Upper lobe of left lung (tissue), 6 donors: Measurements from ENCODE around the gene CCDC51. TPM values are rescaled to one million over a fixed set of nuclear protein-coding genes. Genes with fewer than 3 reads are reported as not detected.

Experiments used
- ATAC-seq, 2 donors: fragments of 200-7000 bp; cut with Tn5 transposase; one replicate each; pipeline ENCODE4 v1.9.1; 2022; ENCODE audit warnings: mild to moderate bottlenecking in 2 of 2, moderate library complexity in 2 of 2; ENCODE audit not compliant: low FRiP score in 2 of 2
- DNase-seq, 2 donors: peaks; one replicate each; pipeline ENCODE4 v3.0.0-alpha.2; 2019 to 2020
- H3K27ac ChIP-seq, 4 donors: fragments of 200-600 bp; sonication (generic); one replicate each; pipeline ENCODE4 v1.5.1; 2016 to 2019
- H3K27me3 ChIP-seq, 4 donors: fragments of 200-600 bp; sonication (generic); one replicate each; pipeline ENCODE4 v1.5.1; 2017 to 2019
- H3K36me3 ChIP-seq, 4 donors: fragments of 200-600 bp; sonication (generic); one replicate each; pipeline ENCODE4 v1.5.1; 2016 to 2019
- H3K4me1 ChIP-seq, 4 donors: fragments of 200-600 bp; sonication (generic); one replicate each; pipeline ENCODE4 v1.5.1; 2018 to 2019
- H3K4me3 ChIP-seq, 4 donors: fragments of 200-600 bp; sonication (generic); one replicate each; pipeline ENCODE4 v1.5.1; 2017 to 2019; ENCODE audit warnings: mild to moderate bottlenecking in 2 of 4, moderate library complexity in 1 of 4
- H3K9me3 ChIP-seq, 4 donors: fragments of 200-600 bp; sonication (generic); one replicate each; pipeline ENCODE4 v1.5.1; 2018 to 2019
- CTCF ChIP-seq, 6 experiments: fragments of 450-650 bp in 4 of 6; fragments of 200-600 bp in 2 of 6; sonication (generic) in 2 of 6; IDR thresholded peaks; one replicate each; pipeline ENCODE4 v1.5.1; 2016 to 2019; ENCODE audit warnings: antibody characterized with exemption in 6 of 6
- EP300 ChIP-seq, 4 donors: sonication (generic); formaldehyde crosslinking; IDR thresholded peaks; one replicate each; pipeline ENCODE4 v1.5.1; 2017; ENCODE audit warnings: antibody characterized with exemption in 4 of 4, control low read depth in 2 of 4
- POLR2A ChIP-seq, 4 donors: fragments of 450-650 bp; IDR thresholded peaks; one replicate each; pipeline ENCODE4 v1.5.1; 2016 to 2017; ENCODE audit warnings: antibody characterized with exemption in 4 of 4, mild to moderate bottlenecking in 2 of 4
- POLR2AphosphoS5 ChIP-seq, 2 donors: sonication (generic); formaldehyde crosslinking; IDR thresholded peaks; one replicate each; pipeline ENCODE4 v1.5.1; 2017; ENCODE audit warnings: antibody characterized with exemption in 2 of 2
- WGBS, 2 donors: methylation state at CpG; one replicate each; pipeline ENCODE4 v1.1.5; 2017 to 2018; 5-methylcytosine and 5-hydroxymethylcytosine counted together
- total RNA-seq, 6 donors: library from RNA; depleted of rRNA in 4 of 6; stranded (reverse); fragments of >200 nt in 4 of 6; gene quantifications; one replicate each; pipeline versions ENCODE4 v1.1.0 to v1.2.1, GENCODE V29; 2016 to 2021
- donor health status: DM: no; HTN: no; CAD: no; lungs with moderate emphysema.
- donor health status: DM: no; HTN: yes; CAD: no; lungs with severe emphysema.

CCDC51 gene
- total RNA-seq, 6 donors from 2014 or later, result 6.3 to 18.2 (median 13.2) TPM

GRCh38 chr3:48427630-48427962 lies 12.3 kb downstream of the CCDC51 start:
- WGBS, 2 donors, result 74 to 77% methylated on average over 7 to 9 of the region's 9 CpGs
- peak overlapping the region; percentile 16 to 95 (median 79) for H3K27ac ChIP-seq
- no peaks in the 10 kb centered on the region for H3K27me3 ChIP-seq
- H3K4me3 ChIP-seq, result peak overlapping the region in 3 of 4 donors; percentile 1 to 93 (median 91)
- ATAC-seq (no peak), DNase-seq (no peak)
- TF ChIP-seq CTCF (IDR thresholded peaks at IDR 0.05) (no peak), POLR2A (IDR thresholded peaks at IDR 0.05) (no peak)
- H3K9me3 ChIP-seq, result no peaks in the 10 kb centered on the region
- H3K36me3 ChIP-seq, result peaks cover 0 to 10% (median 5%) of the 10 kb centered on the region in 4 donors
- H3K4me1 ChIP-seq, result peaks cover 29 to 52% (median 46%) of the 10 kb centered on the region in 4 donors

GRCh38 chr3:48426944-48427629 lies 12.8 kb downstream of the CCDC51 start:
- WGBS, 2 donors, result 48% methylated on average over 8 of the region's 8 CpGs
- Histone ChIP-seq H3K4me3 (peak overlapping the region in 3 of 4 donors; percentile 1 to 93 (median 91)), H3K4me1 (peaks cover 29 to 52% (median 46%) of the 10 kb centered on the region in 4 donors), H3K36me3 (peaks cover 0 to 5% (median 0%) of the 10 kb centered on the region in 4 donors), H3K27ac (peak overlapping the region; percentile 16 to 95 (median 79)), H3K9me3 (no peaks in the 10 kb centered on the region), H3K27me3 (no peaks in the 10 kb centered on the region)
- TF ChIP-seq POLR2A (IDR thresholded peaks at IDR 0.05), result no peak
- no peak for TF ChIP-seq EP300 (IDR thresholded peaks at IDR 0.05)
- TF ChIP-seq POLR2AphosphoS5 (IDR thresholded peaks at IDR 0.05), result no peak
- no peak for TF ChIP-seq CTCF (IDR thresholded peaks at IDR 0.05)
- DNase-seq (no peak), ATAC-seq (no peak)

GRCh38 chr3:48426401-48426909 lies 13.5 kb downstream of the CCDC51 start:
- no peaks in the 10 kb centered on the region for H3K27me3 ChIP-seq
- ATAC-seq, result no peak
- WGBS, 2 donors, result 51 to 57% methylated on average over 6 to 11 of the region's 11 CpGs
- H3K36me3 ChIP-seq, result peaks cover 0 to 8% (median 0%) of the 10 kb centered on the region in 4 donors
- H3K9me3 ChIP-seq, result no peaks in the 10 kb centered on the region
- peaks cover 29 to 52% (median 46%) of the 10 kb centered on the region in 4 donors for H3K4me1 ChIP-seq
- peak overlapping the region; percentile 16 to 95 (median 61) for H3K27ac ChIP-seq
- TF ChIP-seq POLR2AphosphoS5 (IDR thresholded peaks at IDR 0.05) (no peak), CTCF (IDR thresholded peaks at IDR 0.05) (no peak), EP300 (IDR thresholded peaks at IDR 0.05) (no peak), POLR2A (IDR thresholded peaks at IDR 0.05) (no peak)
- peak overlapping the region in 2 of 4 donors; percentile 91 to 93 for H3K4me3 ChIP-seq
- no peak for DNase-seq

- Histone ChIP-seq H3K27ac (peak overlapping the region in 3 of 4 donors; percentile 1 to 95 (median 44)), H3K27me3 (no peaks in the 10 kb centered on the region), H3K4me1 (peaks cover 26 to 51% (median 44%) of the 10 kb centered on the region in 4 donors), H3K36me3 (peaks cover 0 to 12% (median 5%) of the 10 kb centered on the region in 4 donors), H3K9me3 (no peaks in the 10 kb centered on the region), H3K4me3 (no peak overlapping the region)
- ATAC-seq, result no peak
- no peak for DNase-seq
- 64 to 67% methylated on average over 9 to 11 of the region's 13 CpGs for WGBS, 2 donors
- no peak for TF ChIP-seq POLR2AphosphoS5 (IDR thresholded peaks at IDR 0.05)
These were observed 14.6 kb downstream of the CCDC51 start for GRCh38 chr3:48425281-48425812.

- DNase-seq, result no peak
- Histone ChIP-seq H3K9me3 (no peaks in the 10 kb centered on the region), H3K27me3 (no peaks in the 10 kb centered on the region), H3K4me3 (no peak overlapping the region), H3K36me3 (peaks cover 0 to 22% (median 9%) of the 10 kb centered on the region in 4 donors), H3K27ac (no peak overlapping the region), H3K4me1 (peaks cover 18 to 43% (median 36%) of the 10 kb centered on the region in 4 donors)
- TF ChIP-seq POLR2A (IDR thresholded peaks at IDR 0.05), result no peak
- TF ChIP-seq CTCF (IDR thresholded peaks at IDR 0.05), result no peak
- no peak for TF ChIP-seq EP300 (IDR thresholded peaks at IDR 0.05)
- no peak for TF ChIP-seq POLR2AphosphoS5 (IDR thresholded peaks at IDR 0.05)
- no peak for ATAC-seq
- 83 to 97% methylated on average over 5 to 16 of the region's 27 CpGs for WGBS, 2 donors
These were observed 15.8 kb downstream of the CCDC51 start for GRCh38 chr3:48423883-48424695.
